ENCODE results near the gene NANP. TPM values are rescaled to one million over a fixed set of nuclear protein-coding genes. Genes with fewer than 3 reads are reported as not detected.
A peak's percentile ranks its signal among the peaks of the same experiment; 100 is the strongest.
"Not testable (repeated sequence)": the region's sequence is repeated elsewhere in the genome, so short reads cannot be mapped to it uniquely, and the experiment has no call there.

NANP gene
- total RNA-seq, 1 experiment from 2014 or later: 3.1 TPM

DNA sequence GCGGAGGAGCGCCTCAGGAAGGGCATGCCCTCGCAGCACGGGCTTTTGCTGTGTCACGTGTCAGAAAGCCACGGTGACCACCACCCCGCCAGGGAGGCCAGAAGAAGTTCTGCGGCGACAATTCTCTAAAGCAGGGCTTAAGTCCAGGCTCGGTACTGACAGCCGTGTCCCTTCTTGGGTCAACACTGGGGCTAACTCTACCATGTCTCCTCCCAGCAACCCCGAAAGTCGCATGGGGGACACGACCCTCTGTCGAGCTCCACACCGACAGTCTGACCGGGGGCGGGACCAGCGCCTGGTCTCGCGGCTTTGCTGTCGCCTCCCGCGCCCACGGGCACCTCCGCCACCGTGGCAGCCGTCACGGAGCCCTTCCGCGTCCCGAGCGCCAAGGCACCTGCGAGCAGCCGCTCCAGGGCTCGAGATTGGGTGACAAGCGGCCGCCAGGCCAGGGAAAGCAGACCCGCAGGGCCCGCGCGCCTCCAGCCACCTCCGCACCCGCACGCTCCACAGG, 534 bp downstream of the NANP start:
- Histone ChIP-seq H3K27me3 (no peaks in the 10 kb centered on the region), H3K36me3 (no peaks in the 10 kb centered on the region; the same call in 1 of the 2 replicates), H3K4me3 (peak overlapping the region; percentile 86), H3K9me3 (no peaks in the 10 kb centered on the region)
- DNase-seq: peak; percentile 50

DNA sequence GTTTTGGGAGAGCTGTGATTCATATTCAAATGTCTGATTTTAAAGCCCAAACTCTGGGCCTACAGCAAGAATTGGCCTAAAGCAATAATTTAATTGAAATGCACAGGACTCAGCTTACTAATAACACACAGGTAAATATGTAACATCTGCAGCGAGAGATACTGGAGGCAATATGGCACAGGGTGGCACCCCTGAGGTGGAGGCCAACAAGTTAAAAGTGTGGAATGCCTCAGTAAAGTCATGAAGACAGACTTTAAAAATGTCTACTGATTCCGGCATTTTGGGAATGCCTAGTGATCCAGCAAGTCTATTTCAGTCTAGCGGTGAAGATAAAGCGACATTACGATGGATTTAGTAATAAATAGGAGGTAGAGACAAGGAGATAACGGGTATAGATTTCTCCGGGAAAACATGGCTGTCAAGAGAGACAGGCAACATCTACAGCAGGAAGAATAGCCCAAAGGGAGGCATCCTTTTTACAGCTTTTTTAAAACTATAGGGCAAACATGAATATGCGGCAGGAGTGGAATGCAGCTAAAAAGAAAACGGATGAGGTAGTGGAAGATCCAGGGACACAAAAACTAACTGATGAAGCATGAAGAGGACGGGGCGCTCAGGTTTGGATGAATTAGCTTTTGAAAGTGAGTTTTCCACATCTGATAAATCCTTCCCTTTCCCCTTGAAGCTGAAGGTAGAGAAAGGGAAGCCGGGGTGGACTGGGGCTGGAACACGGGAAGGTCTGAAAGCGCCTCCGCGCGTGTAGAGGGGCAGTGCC, 1.2 kb downstream of the NANP start:
- DNase-seq: no peak
- Histone ChIP-seq H3K9me3 (no peaks in the 10 kb centered on the region), H3K27me3 (no peaks in the 10 kb centered on the region), H3K4me3 (peak overlapping the region; percentile 86), H3K36me3 (no peaks in the 10 kb centered on the region; the same call in 1 of the 2 replicates)

DNA sequence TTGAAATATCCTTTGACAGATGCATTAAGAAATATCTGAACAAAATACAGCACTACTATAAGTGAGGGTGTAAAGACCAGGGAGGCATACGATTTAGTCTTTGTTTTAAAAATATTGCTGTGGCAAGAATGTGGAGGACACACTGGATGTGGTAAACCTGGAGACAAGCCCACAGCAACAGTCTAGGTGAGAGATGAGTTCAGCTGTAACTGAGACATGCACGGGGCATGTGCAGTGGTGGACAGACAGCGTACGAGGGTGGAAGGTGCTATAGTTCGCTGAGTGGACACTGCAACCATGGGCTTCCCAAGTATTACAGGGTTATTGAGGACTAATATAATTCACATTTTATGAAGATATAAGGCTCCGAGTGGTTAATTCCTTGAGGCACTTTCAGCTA, 1.8 kb downstream of the NANP start:
- H3K9me3 ChIP-seq: no peaks in the 10 kb centered on the region
- H3K27me3 ChIP-seq: no peaks in the 10 kb centered on the region
- DNase-seq: no peak
- H3K4me3 ChIP-seq: peak overlapping the region; percentile 86
- no peaks in the 10 kb centered on the region; the same call in 1 of the 2 replicates for H3K36me3 ChIP-seq

DNA sequence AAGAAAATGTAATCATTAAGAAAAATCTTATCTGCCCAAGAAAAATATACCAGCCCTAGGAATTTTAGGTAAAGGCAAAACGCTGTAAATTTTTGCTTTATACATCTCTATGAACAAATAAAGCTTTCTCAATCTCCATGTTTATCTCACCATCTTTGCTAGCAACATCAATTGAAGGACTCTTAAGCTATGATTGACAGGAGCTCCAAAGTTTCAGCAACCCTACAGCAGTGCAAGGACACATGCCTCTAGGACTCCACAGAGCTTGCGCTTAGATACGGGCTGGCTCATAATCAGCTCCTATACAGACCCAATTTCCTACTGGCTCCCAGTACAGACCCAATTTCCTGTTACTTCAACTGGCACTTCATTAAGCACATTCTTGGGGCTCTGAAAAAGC, 4.3 kb downstream of the NANP start:
- no peaks in the 10 kb centered on the region; the same call in 1 of the 2 replicates for H3K36me3 ChIP-seq
- no peak for DNase-seq
- no peaks in the 10 kb centered on the region for H3K9me3 ChIP-seq
- no peaks in the 10 kb centered on the region for H3K27me3 ChIP-seq
- H3K4me3 ChIP-seq: no peak overlapping the region

DNA sequence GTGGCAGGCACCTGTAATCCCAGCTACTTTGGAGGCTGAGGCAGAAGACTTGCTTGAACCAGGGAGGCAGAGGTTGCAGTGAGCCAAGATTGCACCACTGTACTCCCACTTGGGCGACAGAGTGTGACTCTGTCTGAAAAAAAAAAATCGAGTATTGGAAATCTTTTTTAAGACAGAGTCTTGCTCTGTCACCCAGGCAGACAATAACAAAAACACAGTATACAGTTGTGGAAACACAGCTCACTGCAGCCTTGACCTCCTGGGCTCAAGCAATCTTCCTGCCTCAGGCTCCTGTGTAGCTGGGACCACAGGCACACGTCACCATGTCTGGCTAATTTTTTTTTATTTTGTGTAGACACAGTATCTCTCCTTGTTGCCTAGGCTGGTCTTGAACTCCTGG, 15.0 kb downstream of the NANP start:
- no peaks in the 10 kb centered on the region for H3K27me3 ChIP-seq
- DNase-seq: no peak
- no peaks in the 10 kb centered on the region for H3K9me3 ChIP-seq
- H3K4me3 ChIP-seq: no peak overlapping the region
- no peaks in the 10 kb centered on the region for H3K36me3 ChIP-seq

DNA sequence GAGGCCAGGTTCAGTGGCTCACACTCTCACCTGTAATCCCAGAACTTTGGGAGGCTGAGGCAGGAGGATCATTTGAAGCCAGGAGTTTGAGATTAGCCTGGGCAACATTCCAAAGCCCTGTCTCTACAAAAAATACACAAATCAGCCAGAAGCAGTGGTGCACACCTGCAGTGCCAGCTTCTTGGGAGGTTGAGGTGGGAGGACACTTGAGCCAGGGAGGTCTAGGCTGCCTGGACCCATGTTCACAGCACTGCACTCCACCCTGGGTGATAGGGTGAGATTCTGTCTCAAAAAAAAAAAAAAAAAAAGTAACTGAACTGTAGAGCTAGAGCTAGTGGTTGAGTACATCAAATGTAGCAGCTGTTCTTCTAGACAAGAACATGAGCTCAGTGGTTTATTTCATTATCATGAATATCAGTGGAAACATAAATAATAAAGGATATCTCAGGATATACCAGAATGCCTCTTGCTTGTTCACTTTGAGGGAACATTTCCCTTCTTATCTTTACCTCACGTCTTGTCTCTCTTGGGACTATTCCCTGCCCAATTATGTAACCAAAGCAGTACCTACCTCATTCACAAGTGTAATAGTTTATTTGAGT, 17.6 kb downstream of the NANP start:
- no peaks in the 10 kb centered on the region for H3K36me3 ChIP-seq
- H3K9me3 ChIP-seq: no peaks in the 10 kb centered on the region
- H3K27me3 ChIP-seq: no peaks in the 10 kb centered on the region
- H3K4me3 ChIP-seq: no peak overlapping the region
- DNase-seq: no peak

DNA sequence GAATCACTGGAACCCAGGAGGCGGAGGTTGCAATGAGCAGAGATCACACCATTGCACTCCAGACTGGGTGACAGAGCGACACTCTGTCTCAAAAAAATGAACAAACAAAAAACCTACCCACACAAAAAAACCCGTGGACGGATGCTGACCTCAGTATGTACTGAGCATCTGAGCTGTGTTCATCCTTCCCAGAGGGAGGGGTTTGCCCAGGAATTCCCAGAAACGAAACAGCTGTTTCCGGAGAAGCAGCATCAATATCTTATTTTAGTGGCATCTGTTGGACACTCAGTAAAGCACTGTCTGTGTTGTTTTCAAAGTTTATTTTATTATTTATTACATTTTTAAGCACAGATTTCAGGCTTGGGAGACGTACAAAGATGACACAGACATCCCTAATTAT, 18.7 kb downstream of the NANP start:
- DNase-seq: no peak
- no peaks in the 10 kb centered on the region for H3K27me3 ChIP-seq
- no peaks in the 10 kb centered on the region for H3K9me3 ChIP-seq
- H3K36me3 ChIP-seq: no peaks in the 10 kb centered on the region
- no peak overlapping the region for H3K4me3 ChIP-seq

DNA sequence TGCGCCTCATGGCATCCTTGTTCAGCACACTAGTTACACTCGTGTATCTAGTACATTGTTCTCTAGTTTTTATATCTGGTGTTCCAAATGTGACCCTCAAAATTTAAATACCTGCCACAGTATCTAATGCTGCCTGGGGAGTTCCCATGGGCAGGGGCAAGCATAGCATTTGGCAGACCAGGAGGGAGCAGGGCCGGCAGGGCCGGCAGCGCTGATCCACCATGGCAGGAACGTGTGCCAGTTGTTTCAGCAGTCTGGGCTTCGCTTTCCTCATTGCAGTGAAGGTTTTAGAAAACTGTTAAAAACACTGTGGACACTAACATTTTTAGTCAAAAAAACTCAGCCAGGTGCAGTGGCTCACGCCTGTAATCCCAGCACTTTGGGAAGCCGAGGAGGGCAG, 19.2 kb downstream of the NANP start:
- H3K27me3 ChIP-seq: no peaks in the 10 kb centered on the region
- H3K4me3 ChIP-seq: no peak overlapping the region
- H3K9me3 ChIP-seq: no peaks in the 10 kb centered on the region
- no peaks in the 10 kb centered on the region for H3K36me3 ChIP-seq
- DNase-seq: no peak

DNA sequence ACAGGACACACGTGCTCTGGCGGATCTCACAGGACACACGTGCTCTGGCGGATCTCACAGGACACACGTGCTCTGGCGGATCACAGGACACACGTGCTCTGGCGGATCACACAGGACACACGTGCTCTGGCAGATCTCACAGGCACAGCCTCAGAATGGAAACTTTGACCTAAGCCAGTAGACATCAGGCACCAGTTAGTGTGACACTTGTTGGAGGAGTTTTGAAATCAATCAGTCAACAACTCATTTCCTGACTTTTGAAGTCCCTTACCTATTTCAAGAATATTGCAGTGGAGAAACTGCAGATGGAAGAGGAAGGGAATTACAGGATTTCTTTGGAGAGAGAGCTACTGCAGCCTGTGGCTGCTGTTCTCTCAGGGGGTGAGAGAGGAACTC, 20.9 kb downstream of the NANP start:
- H3K27me3 ChIP-seq: not testable (repeated sequence)

DNA sequence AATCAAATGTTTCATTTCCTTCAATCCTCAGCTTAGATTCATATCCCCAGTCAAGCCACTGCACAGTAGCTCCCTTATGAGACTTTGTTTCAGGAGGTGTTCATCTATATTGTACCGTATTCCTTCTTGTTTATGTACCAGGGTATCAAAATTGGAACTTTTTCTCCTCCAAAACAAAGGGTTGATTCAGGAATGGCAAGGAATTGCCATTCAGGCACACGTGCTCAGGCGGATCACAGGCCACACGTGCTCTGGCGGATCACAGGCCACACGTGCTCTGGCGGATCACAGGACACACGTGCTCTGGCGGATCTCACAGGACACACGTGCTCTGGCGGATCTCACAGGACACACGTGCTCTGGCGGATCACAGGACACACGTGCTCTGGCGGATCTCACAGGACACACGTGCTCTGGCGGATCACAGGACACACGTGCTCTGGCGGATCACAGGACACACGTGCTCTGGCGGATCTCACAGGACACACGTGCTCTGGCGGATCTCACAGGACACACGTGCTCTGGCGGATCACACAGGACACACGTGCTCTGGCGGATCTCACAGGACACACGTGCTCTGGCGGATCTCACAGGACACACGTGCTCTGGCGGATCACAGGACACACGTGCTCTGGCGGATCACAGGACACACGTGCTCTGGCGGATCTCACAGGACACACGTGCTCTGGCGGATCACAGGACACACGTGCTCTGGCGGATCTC, 21.5 kb downstream of the NANP start:
- H3K9me3 ChIP-seq, DNase-seq, H3K36me3 ChIP-seq, H3K27me3 ChIP-seq, H3K4me3 ChIP-seq: not testable (repeated sequence)

More for the DNA sequence above, 20.9 kb downstream of the NANP start:
- DNase-seq, H3K9me3 ChIP-seq, H3K4me3 ChIP-seq, H3K36me3 ChIP-seq: not testable (repeated sequence)

DNA sequence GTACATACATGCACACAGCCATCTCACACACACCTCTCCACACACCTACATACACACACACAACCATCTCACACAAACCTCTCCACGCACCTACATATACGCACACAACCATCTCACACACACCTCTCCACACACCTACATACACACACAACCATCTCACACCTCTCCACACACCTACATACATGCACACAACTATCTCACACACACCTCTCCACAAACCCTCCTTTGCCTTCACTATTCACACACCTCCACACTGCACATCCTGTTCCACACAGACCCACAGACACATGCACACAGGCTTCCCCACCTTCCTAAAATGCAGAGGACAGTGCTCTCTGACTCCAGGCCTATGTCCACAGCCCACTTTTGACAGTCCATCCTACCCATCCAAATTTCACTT, 22.2 kb downstream of the NANP start:
- no peak overlapping the region for H3K4me3 ChIP-seq
- no peaks in the 10 kb centered on the region for H3K27me3 ChIP-seq
- no peak for DNase-seq
- no peaks in the 10 kb centered on the region for H3K9me3 ChIP-seq
- no peaks in the 10 kb centered on the region for H3K36me3 ChIP-seq

DNA sequence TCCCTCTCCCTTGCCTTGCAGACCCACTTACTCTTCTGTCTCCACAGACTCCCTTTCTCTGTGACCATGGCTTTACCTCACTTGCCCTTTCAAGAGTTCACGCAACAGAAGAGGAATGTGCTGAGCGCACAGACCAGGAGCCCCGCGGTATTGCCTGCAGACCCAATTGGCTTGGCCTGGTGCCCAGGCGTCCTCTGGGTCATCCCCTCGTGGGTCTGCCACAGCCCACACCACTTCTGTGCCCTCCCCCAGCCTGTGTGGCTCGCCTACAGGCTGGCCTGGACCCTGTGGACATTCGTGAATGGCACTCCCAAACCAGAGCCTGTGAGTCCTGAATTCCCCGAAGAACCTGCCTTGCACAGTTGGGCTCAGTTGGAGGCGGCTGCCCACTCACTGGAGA, 23.2 kb downstream of the NANP start:
- Histone ChIP-seq H3K9me3 (no peaks in the 10 kb centered on the region), H3K36me3 (no peaks in the 10 kb centered on the region), H3K4me3 (no peak overlapping the region), H3K27me3 (no peaks in the 10 kb centered on the region)
- no peak for DNase-seq

DNA sequence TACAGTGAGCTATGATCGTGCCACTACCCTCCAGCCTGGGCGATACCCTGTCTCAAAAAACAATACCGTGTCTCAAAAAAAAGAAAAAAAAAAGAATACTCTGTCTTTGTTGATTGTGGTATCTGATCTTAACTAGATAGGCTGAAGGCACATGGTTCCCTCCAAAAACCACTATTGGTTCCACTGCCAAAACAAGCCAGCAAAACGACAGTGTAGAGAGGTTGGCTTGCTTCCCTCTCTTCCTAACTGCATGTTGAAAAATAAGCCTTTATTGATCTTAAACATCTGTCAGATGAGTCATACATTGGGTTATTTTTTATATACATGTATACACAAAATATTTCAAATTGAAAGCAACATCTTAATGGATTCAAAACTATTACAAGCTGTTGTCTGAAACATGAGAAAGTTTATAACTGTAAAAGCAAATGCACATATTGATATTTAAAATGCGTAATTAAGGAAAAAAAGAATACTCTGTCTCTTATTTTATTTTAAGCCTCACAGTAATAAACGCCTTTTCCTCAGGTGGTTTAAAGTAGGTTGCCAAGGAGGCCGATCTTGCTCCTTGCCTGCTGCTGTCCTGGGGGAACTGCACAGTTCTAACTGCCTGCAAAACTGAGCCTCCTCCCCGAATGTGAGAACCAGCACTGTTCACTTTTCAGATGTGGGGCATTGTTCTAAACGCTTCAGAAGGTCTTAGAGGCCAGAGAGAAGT, 31.5 kb downstream of the NANP start:
- H3K4me3 ChIP-seq: no peak overlapping the region
- H3K9me3 ChIP-seq: no peaks in the 10 kb centered on the region
- H3K36me3 ChIP-seq: no peaks in the 10 kb centered on the region
- no peaks in the 10 kb centered on the region for H3K27me3 ChIP-seq
- peak; percentile 20 for DNase-seq

DNA sequence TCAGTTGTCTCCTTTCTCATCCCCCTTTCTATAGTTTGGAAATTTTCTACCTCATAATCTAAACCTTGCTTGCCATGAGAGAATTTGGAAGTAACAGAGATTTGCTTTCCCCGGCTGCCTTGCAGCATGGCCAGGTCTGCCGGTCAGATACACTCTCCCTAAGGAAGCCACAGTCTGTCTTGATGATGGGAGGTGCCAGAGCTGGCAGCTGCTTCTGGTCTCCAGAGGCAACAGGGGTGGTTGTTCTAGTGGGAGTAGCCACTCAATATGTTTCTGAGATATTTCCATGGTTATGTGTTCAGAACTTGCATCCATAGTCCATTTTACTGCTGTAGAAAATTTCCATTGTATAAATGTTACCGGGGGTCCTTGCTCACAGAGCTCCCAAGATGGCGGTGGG, 33.0 kb downstream of the NANP start:
- H3K27me3 ChIP-seq, H3K36me3 ChIP-seq, H3K4me3 ChIP-seq, H3K9me3 ChIP-seq, DNase-seq: not testable (repeated sequence)

DNA sequence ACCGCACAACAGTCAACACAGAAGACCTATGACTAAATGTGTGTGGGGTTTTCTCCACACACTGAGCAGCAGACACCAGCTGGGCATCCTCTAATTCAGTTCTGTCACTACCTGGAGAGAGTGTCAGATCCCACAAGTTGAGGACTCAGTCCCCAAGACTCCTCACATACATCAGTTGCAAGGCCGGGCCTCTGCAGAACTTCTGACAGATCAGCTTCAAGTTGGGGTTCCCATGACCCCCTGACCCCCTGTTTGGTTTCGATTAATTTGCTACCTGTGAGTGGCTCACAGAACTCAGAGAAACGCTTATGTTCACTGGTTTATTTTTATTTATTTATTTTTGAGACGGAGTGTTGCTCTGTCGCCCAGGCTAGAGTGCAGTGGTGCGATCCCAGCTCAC, 35.3 kb downstream of the NANP start:
- Histone ChIP-seq H3K4me3 (no peak overlapping the region), H3K36me3 (no peaks in the 10 kb centered on the region), H3K9me3 (no peaks in the 10 kb centered on the region), H3K27me3 (no peaks in the 10 kb centered on the region)
- DNase-seq: no peak

DNA sequence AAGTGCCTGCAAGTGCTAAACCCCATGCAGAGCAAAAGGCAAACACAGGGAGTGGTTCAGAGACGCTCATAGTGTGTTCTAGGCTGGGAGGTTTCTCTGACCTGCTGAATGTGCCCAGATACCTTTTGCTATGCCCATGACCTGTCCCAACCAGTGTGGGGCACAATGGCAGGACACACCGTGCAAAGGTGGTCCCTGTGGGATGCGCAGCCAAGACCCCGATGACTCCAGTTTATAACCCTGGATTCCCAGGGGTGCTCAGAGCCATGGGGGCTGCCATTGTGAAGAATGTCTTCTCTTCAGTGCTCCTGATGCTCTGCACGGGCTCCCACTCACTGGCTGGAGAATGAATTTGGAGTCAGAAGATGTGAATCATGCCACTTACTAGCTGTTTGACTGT, 36.3 kb downstream of the NANP start:
- H3K9me3 ChIP-seq: no peaks in the 10 kb centered on the region
- no peak overlapping the region for H3K4me3 ChIP-seq
- H3K27me3 ChIP-seq: no peaks in the 10 kb centered on the region
- DNase-seq: no peak
- H3K36me3 ChIP-seq: no peaks in the 10 kb centered on the region

DNA sequence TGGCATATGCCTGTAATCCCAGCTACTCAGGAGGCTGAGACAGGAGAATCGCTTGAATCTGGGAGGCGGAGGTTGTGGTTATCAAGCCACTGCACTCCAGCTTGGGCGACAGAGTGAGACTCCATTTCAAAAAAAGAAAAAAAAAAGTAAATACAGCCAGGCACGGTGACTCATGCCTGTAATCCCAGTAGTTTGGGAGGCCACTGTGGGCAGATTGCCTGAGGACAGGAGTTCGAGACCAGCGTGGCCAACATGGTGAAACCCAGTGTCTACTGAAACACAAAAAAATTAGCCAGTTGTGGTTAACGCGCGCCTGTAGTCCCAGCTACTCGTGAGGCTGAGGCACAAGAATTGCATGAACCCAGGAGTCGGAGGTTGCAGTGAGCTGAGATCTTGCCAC, 36.9 kb downstream of the NANP start:
- H3K27me3 ChIP-seq: no peaks in the 10 kb centered on the region
- DNase-seq: peak; percentile 8
- no peaks in the 10 kb centered on the region for H3K9me3 ChIP-seq
- no peak overlapping the region for H3K4me3 ChIP-seq
- H3K36me3 ChIP-seq: no peaks in the 10 kb centered on the region

Data from MG63 (cell line).